ENCODE measurements around the gene NHS. TPM values are rescaled to one million over a fixed set of nuclear protein-coding genes. Genes with fewer than 3 reads are reported as not detected.

Gene NHS
- total RNA-seq, 1 experiment from 2014 or later, result 5.7 TPM

DNA sequence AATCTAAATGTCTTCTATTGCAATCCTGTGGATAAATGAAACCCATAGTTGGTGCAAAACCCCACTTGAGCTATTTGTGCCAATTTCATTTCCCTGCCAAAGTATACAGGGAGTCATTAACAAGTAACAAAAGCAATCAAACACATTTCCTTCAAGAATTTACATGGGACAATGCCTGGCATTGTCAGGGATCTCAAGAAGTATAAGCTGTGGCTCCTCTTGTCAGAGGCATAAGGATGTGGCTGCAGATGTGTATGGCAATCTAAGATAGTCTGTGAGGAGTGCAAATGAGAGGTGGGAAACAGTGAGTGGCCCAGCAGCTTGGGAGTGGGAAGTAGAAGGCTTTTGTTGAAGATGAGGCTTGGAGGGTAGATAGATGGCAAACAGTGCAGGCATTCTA is 304.3 kb downstream of the NHS start:
- CTCF ChIA-PET, result no interaction called here
- H3K4me2 ChIP-seq (ENCODE audit: low read length), result no peak overlapping the region
- POLR2A ChIA-PET, result interaction anchor here (0.6 kb wide), 1 partner anchor 157 kb away, joined by 3 read pairs; no protein-coding TSS in a partner anchor

More for the DNA sequence above, 304.3 kb downstream of the NHS start:
- RAD21 ChIA-PET (ENCODE audit: low non-redundant PET in 1 of 2, low total read pairs in 2 of 2, uncharacterized antibody in 2 of 2, unreplicated experiment in 2 of 2), result no interaction called here
- no peaks in the 10 kb centered on the region for H3K9me3 ChIP-seq (ENCODE audit: control insufficient read depth in 1 of 2, insufficient read depth in 1 of 2, low read depth in 1 of 2, low read length in 2 of 2)
- H3K9me2 ChIP-seq (ENCODE audit: insufficient read depth), result no peaks in the 10 kb centered on the region
- TF ChIP-seq ZFX (IDR thresholded peaks at IDR 0.05), result no peak
- TF ChIP-seq JUND (IDR thresholded peaks at IDR 0.05), result no peak
- TF ChIP-seq RAD21 (IDR thresholded peaks at IDR 0.05; ENCODE audit: low read depth), result no peak
- no peak for TF ChIP-seq ELF1 (IDR thresholded peaks at IDR 0.05; ENCODE audit: borderline replicate concordance, low read depth)
- TF ChIP-seq, protein P1, sequence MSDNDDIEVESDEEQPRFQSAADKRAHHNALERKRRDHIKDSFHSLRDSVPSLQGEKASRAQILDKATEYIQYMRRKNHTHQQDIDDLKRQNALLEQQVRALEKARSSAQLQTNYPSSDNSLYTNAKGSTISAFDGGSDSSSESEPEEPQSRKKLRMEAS (IDR thresholded peaks at IDR 0.05), result no peak
- TF ChIP-seq SP1 (IDR thresholded peaks at IDR 0.05; ENCODE audit: low read depth), result no peak
- no peak for TF ChIP-seq POLR2AphosphoS5 (IDR thresholded peaks at IDR 0.05; ENCODE audit: low read depth, low read length)
- no peak for TF ChIP-seq ZNF274 (IDR thresholded peaks at IDR 0.05; ENCODE audit: low read depth, low read length)
- TF ChIP-seq POLR2A (IDR thresholded peaks at IDR 0.05; ENCODE audit: borderline replicate concordance, extremely low read depth, insufficient read depth, insufficient read length), result no peak
- no peak for TF ChIP-seq CEBPB (IDR thresholded peaks at IDR 0.05; ENCODE audit: low read depth)
- TF ChIP-seq, protein P2, sequence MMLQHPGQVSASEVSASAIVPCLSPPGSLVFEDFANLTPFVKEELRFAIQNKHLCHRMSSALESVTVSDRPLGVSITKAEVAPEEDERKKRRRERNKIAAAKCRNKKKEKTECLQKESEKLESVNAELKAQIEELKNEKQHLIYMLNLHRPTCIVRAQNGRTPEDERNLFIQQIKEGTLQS (IDR thresholded peaks at IDR 0.05), result no peak
- TF ChIP-seq, protein P3, sequence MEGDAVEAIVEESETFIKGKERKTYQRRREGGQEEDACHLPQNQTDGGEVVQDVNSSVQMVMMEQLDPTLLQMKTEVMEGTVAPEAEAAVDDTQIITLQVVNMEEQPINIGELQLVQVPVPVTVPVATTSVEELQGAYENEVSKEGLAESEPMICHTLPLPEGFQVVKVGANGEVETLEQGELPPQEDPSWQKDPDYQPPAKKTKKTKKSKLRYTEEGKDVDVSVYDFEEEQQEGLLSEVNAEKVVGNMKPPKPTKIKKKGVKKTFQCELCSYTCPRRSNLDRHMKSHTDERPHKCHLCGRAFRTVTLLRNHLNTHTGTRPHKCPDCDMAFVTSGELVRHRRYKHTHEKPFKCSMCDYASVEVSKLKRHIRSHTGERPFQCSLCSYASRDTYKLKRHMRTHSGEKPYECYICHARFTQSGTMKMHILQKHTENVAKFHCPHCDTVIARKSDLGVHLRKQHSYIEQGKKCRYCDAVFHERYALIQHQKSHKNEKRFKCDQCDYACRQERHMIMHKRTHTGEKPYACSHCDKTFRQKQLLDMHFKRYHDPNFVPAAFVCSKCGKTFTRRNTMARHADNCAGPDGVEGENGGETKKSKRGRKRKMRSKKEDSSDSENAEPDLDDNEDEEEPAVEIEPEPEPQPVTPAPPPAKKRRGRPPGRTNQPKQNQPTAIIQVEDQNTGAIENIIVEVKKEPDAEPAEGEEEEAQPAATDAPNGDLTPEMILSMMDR (IDR thresholded peaks at IDR 0.05 in 2 of 3, conservative IDR thresholded peaks at IDR 0.05 in 1 of 3; ENCODE audit: borderline replicate concordance in 1 of 3, insufficient read depth in 1 of 3, low read depth in 2 of 3, low read length in 2 of 3), result no peak
- no peak for TF ChIP-seq FOSL1 (IDR thresholded peaks at IDR 0.05; ENCODE audit: low read depth)
- TF ChIP-seq, protein P4, sequence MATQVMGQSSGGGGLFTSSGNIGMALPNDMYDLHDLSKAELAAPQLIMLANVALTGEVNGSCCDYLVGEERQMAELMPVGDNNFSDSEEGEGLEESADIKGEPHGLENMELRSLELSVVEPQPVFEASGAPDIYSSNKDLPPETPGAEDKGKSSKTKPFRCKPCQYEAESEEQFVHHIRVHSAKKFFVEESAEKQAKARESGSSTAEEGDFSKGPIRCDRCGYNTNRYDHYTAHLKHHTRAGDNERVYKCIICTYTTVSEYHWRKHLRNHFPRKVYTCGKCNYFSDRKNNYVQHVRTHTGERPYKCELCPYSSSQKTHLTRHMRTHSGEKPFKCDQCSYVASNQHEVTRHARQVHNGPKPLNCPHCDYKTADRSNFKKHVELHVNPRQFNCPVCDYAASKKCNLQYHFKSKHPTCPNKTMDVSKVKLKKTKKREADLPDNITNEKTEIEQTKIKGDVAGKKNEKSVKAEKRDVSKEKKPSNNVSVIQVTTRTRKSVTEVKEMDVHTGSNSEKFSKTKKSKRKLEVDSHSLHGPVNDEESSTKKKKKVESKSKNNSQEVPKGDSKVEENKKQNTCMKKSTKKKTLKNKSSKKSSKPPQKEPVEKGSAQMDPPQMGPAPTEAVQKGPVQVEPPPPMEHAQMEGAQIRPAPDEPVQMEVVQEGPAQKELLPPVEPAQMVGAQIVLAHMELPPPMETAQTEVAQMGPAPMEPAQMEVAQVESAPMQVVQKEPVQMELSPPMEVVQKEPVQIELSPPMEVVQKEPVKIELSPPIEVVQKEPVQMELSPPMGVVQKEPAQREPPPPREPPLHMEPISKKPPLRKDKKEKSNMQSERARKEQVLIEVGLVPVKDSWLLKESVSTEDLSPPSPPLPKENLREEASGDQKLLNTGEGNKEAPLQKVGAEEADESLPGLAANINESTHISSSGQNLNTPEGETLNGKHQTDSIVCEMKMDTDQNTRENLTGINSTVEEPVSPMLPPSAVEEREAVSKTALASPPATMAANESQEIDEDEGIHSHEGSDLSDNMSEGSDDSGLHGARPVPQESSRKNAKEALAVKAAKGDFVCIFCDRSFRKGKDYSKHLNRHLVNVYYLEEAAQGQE (IDR thresholded peaks at IDR 0.05; ENCODE audit: low read depth), result no peak
- no peak for TF ChIP-seq EZH2 (IDR thresholded peaks at IDR 0.05)
- TF ChIP-seq YY1 (IDR thresholded peaks at IDR 0.05; ENCODE audit: extremely low read depth, insufficient replicate concordance, low read depth, low read length), result no peak
- H3K36me3 ChIP-seq (ENCODE audit: control insufficient read depth in 1 of 2, insufficient read depth in 2 of 2, low read length in 2 of 2), result no peaks in the 10 kb centered on the region
- DNase-seq (ENCODE audit: low read depth, low spot score) (no peak), ATAC-seq (no peak)
- no peaks in the 10 kb centered on the region for H3K27me3 ChIP-seq (ENCODE audit: insufficient read depth, low read length)
- intact Hi-C loops (cut with micrococcal nuclease), result no loop called here
- H3K79me2 ChIP-seq (ENCODE audit: insufficient read depth, low read length), result no peaks in the 10 kb centered on the region
- H3K4me1 ChIP-seq (ENCODE audit: control insufficient read depth in 1 of 2, insufficient read depth in 2 of 2, low read length in 2 of 2), result 0 out of 4 replicates have a peak, but pooled peaks cover 0 to 4% of the 10 kb centered on the region in 2 experiments
- no peaks in the 10 kb centered on the region for H4K20me1 ChIP-seq (ENCODE audit: insufficient read depth)
- no peak overlapping the region for H3K9ac ChIP-seq (ENCODE audit: low read length)
- H3K4me3 ChIP-seq (replicated peaks in 1 of 2; ENCODE audit: low read depth in 1 of 2, low read length in 2 of 2), result no peak overlapping the region
- no peak overlapping the region for H2AFZ ChIP-seq (ENCODE audit: low read depth, low read length, poor library complexity, severe bottlenecking)
- no TSS peak for BruUV-seq (replicated peaks)
- no peak overlapping the region for H3K27ac ChIP-seq (ENCODE audit: low read depth, low read length)
